Measurements from ENCODE around the gene DHX34.
"Not testable (repeated sequence)": the region's sequence is repeated elsewhere in the genome, so short reads cannot be mapped to it uniquely, and the experiment has no call there.

DHX34 gene

GRCh38 chr19:47390533-47391488, 41.7 kb downstream of the DHX34 start:
- no peak for DNase-seq

GRCh38 chr19:47391510-47392223, 42.6 kb downstream of the DHX34 start:
- DNase-seq: peak; percentile 36 to 67

DNA sequence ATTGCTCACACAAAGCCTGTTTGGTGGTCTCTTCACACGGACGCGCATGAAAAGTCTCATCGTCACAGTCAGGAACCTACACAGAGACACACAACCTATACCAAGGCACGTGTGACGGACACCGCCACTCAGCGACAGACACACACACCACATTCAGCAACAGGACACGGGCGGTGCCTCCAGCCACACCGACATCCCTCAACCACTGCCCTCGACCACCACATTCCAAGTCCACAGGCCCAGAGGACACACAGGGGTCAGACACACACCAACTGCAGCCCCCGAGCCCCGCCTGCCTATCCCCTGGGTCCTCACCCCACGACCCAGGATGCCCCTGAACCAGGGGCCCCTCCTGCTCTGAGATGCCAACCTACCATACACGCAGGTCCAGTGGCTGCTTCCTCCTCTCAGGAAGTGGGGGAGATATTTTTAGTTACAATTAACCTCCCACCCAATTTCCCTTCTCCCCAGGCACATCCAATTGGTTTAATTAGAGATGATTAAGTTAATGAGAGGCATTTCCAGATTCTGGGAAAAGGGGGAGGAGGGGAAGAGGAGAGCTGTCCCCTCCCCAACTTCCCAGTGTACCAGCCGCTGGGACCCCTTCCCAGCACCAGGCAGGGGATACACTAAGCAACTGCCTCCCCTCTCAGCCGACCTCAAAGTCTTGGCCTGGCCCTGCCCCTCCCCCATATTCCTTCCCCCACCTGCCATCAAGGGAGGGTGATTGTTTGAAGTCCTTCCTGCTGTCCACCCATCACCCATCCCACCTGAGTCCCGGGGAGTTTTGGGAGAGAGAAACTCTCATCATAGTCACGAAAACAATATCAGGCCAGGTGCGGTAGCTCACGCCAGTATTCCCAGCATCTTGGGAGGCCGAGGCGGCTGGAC, 49.8 kb downstream of the DHX34 start:
- DNase-seq: no peak

DNA sequence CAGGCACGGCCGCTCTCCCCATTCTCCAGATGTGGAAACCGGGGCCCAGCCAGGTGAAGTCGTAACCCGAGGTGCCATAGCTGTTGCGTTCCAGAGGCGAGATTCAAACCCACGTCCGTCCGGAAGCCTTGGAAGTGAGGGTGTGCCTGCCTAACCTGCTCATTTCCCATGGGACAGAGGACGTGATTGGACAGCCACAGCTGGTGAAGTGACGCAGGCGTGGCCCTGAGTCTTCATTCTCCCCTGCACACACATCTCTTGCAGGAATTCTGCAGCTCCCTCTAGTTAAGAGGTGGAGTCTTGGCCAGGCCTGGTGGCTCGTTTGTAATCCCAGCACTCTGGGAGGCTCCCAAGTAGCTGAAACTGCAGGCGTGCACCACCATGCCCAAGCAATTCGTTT, 53.4 kb downstream of the DHX34 start:
- no peak for DNase-seq

DNA sequence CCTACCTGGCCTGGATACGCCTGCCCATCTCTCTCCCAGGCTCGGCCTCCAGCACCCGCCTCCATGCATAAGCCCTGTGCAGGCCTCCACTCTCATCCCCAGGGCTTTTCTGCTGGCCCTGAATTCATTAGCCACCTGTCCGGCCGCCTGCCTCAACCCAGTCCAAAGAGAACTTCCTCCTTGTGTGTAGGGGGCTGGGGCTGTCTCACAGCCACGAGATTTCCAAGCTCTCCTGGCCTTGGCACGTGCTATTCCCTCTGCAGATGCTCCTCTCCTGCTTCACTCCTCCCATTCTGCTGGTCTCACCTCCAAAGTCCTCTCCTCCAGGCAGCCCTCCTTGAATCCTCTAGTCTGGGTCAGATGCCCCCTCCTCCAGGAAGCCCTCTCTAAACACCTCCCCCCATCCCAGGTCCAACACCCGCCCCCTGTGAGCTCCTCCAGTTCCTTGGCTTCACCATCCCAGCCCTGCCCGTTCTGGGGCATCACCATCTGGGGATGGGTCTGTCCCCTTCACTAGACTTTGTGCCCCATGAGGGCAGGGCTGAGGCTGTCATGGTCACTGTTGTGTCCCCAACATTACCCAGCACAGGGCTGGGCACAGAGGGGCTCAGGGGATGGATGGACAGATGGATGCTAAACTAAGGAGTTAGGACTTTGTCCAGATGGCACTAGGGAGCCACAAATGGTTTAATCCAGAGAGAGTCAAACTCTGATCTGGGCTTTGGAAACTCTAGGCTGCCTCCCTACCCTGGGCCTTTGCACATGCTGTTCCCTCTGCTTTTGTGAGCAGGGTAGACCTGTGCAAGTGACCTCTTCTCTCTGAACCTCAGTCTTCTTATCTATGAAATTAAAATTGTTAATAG, 55.5 kb downstream of the DHX34 start:
- DNase-seq: no peak

GRCh38 chr19:47405197-47405550, 56.1 kb downstream of the DHX34 start:
- DNase-seq: no peak

DNA sequence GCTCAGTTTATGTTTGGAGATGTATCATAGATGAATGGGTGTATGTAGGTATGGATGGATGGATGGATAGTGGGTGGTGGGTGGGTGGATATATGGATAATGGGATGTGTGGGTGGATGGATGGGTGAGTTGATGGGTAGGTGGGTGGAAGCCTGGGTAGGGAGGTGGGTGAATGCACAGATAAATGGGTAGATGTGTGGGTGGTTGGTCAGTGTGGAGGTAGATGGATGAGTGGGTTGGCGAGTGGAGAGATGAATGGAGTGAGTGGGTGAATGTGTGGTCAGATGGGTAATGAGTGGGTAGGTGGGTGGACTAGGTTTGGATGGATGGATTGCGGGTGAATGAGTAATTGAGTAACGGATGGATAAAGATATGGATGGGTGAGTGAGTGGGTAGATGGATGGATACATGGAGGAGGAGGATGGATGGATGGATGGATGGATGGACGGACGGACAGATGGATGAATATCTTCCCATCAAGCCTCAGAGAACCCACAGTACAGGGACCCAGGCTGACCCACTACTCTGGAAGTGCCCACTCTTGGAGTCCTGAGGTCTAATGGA, 56.8 kb downstream of the DHX34 start:
- no peak for DNase-seq

DNA sequence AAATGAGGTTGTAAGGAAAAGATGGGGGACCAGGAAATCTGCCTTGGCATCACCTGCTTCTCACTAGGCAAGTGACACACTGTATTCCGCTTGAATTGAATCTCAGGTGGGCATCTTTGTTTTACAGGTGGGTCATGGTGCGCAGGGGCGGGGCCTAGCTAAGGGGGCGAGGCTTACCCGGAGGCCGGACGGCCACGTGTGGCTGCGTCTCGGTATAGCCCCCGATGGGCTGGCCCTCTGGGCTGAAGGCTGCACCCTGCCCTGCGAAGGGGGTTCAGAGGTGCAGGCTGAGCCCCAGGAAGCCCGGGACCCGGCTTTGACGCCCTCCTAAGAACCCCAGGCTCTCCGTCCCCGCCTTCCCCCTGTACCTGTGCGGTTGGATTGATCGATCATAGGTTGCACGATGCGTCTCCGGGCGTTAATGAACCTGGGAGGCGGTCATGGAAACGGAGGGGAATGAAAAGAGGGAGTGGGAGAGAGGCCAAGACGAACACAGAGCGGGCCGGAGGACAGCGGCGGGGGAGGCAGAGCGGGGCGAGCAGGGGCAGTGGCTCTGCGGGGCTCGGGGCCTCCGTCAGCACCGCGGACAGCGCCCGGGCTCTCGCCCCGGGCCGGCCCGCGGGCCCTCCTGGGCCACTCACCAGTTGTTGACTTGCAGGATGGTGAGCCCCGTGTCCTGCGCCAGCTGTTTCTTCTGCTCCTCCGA, 57.7 kb downstream of the DHX34 start:
- DNase-seq: no peak

- no peak for DNase-seq
Observed at GRCh38 chr19:47407417-47407774, 58.3 kb downstream of the DHX34 start.

- DNase-seq: no peak
Observed at GRCh38 chr19:47408156-47408938, 59.2 kb downstream of the DHX34 start.

GRCh38 chr19:47411101-47411500, 62.0 kb downstream of the DHX34 start:
- no peak for DNase-seq

DNA sequence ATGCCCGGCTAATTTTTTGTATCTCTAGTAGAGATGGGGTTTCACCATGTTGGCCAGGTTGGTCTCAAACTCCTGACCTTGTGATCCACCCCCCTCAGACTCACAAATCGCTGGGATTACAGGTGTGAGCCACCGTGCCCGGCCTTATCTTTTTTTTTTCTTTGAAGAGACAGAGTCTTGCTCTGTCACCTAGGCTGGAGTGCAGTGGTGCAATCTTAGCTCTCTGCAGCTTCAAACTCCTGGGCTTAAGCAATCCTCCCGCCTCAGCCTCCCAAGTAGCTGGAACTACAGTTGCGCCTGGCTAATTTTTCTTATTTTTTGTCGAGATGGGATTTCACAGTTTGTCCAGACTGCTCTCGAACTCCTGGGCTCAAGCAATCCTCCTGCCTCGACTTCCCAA, 62.6 kb downstream of the DHX34 start:
- not testable (repeated sequence) for DNase-seq

DNA sequence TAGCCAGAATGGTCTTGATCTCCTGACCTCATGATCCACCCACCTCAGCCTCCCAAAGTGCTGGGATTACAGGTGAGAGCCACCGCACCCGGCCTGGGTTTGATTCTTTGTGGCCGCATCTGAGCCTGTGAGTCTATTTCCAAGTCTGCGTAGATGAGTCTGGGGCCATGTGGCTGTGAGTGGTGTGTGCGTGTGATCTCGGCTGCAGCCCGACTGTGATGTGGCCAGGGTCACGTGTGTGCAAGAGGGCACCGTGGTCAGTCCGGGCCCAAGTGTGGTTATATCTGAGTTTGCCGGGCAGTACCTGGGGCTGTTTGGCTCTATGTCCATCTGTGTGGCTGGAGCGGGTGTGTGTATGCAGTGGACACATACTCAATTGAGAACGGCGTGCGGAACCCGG, 64.8 kb downstream of the DHX34 start:
- no peak for DNase-seq

- peak; percentile 48 to 49 for DNase-seq
Observed at GRCh38 chr19:47414469-47414868, 65.4 kb downstream of the DHX34 start.

GRCh38 chr19:47415953-47416642, 67.0 kb downstream of the DHX34 start:
- DNase-seq: no peak

- DNase-seq: no peak
Observed at GRCh38 chr19:47416643-47416985, 67.5 kb downstream of the DHX34 start.

- DNase-seq: no peak
Observed at GRCh38 chr19:47417107-47417745, 68.1 kb downstream of the DHX34 start.

GRCh38 chr19:47417746-47418691, 68.9 kb downstream of the DHX34 start:
- no peak for DNase-seq

All from NCI-H2081 (cell line).